CD4-positive, alpha-beta T cell (primary cell): Measurements from ENCODE around the gene PTPRD. TPM values are rescaled to one million over a fixed set of nuclear protein-coding genes. Genes with fewer than 3 reads are reported as not detected.

Experiments used
- ATAC-seq: fragments of 200-7000 bp; cut with Tn5 transposase; one replicate; pipeline ENCODE4 v1.10.0; 2022; ENCODE audit warnings: mild to moderate bottlenecking; ENCODE audit not compliant: poor library complexity
- CTCF ChIA-PET: fragments of 350-600 bp; sonication (Branson Sonifier 250); formaldehyde crosslinking; loops from one replicate; lab custom pipeline; 2021; ENCODE audit warnings: antibody characterized with exemption, inconsistent platforms; lab: Charles Lee
- POLR2A ChIA-PET: fragments of 350-600 bp; sonication (Branson Sonifier 250); formaldehyde crosslinking; loops from one replicate; lab custom pipeline; 2021; ENCODE audit warnings: antibody characterized with exemption, inconsistent platforms; lab: Charles Lee
- DNase-seq, 14 experiments: peaks; one replicate each; pipeline ENCODE4 v3.0.0-alpha.2; 2013 to 2020; ENCODE audit warnings: mixed read lengths in 2 of 14
- H3K27ac ChIP-seq, 2 donors: one replicate each; pipeline versions ENCODE4 v1.5.1 to v1.7.0; 2013; ENCODE audit warnings: low read length in 2 of 2, low read depth in 1 of 2, mild to moderate bottlenecking in 1 of 2
- H3K27me3 ChIP-seq, 2 experiments: 1 replicate in 1 of 2; 2 replicates in 1 of 2; pipeline versions ENCODE4 v1.6.1 to v1.7.0; 2013; ENCODE audit warnings: low read length in 2 of 2, control low read depth in 1 of 2, mild to moderate bottlenecking in 1 of 2, moderate library complexity in 1 of 2; ENCODE audit not compliant: insufficient read depth in 2 of 2, control insufficient read depth in 1 of 2
- H3K36me3 ChIP-seq: one replicate; pipeline ENCODE4 v1.6.1; 2013; ENCODE audit warnings: low read length, control low read depth; ENCODE audit not compliant: insufficient read depth
- H3K4me1 ChIP-seq: one replicate; pipeline ENCODE4 v1.6.1; 2013; ENCODE audit warnings: low read length, control low read depth; ENCODE audit not compliant: insufficient read depth
- H3K4me3 ChIP-seq: one replicate; pipeline ENCODE4 v1.5.1; 2013; ENCODE audit warnings: mild to moderate bottlenecking, low read length, moderate library complexity
- H3K9me3 ChIP-seq, 2 experiments: 1 replicate in 1 of 2; 2 replicates in 1 of 2; pipeline versions ENCODE4 v1.6.1 to v1.7.0; 2013; ENCODE audit warnings: low read length in 2 of 2, mild to moderate bottlenecking in 2 of 2, control low read depth in 1 of 2, moderate library complexity in 1 of 2; ENCODE audit not compliant: control insufficient read depth in 1 of 2, insufficient read depth in 1 of 2
- H3K27ac Mint-ChIP-seq: one replicate; pipeline ENCODE4 v1.8.0; 2020; ENCODE audit warnings: mixed read lengths
- H3K27me3 Mint-ChIP-seq: one replicate; pipeline ENCODE4 v1.8.0; 2021; ENCODE audit warnings: mixed read lengths
- H3K36me3 Mint-ChIP-seq: one replicate; pipeline ENCODE4 v1.8.0; 2021; ENCODE audit warnings: low read depth, mixed read lengths
- H3K4me1 Mint-ChIP-seq: one replicate; pipeline ENCODE4 v1.8.0; 2021; ENCODE audit warnings: low read depth, mixed read lengths
- H3K4me3 Mint-ChIP-seq: one replicate; pipeline ENCODE4 v1.8.0; 2020; ENCODE audit warnings: mild to moderate bottlenecking, mixed read lengths
- H3K9me3 Mint-ChIP-seq: one replicate; pipeline ENCODE4 v1.8.0; 2020; ENCODE audit warnings: mixed read lengths
- intact Hi-C, 2 experiments: fragments of 100-400 bp; cut with DNase I in 1 of 2; cut with micrococcal nuclease in 1 of 2; formaldehyde crosslinking; loops; one replicate each; pipeline versions ENCODE4 v1.15.1 to v1.9.0; 2023 to 2025; cut with DNase I, micrococcal nuclease
- total RNA-seq, 174 experiments: library from RNA in 2 of 174; stranded (reverse) in 2 of 174; gene quantifications; one replicate each; pipeline ENCODE4 v1.2.3 and lab custom pipeline; 2021 to 2026
- TF ChIP-seq, protein P1 (sequence below): fragments of 200-600 bp; IDR thresholded peaks from one replicate; pipeline ENCODE4 v1.8.0; 2022; ENCODE audit warnings: antibody characterized with exemption, mild to moderate bottlenecking

The PTPRD gene
- total RNA-seq, 2 experiments from 2014 or later = not detected

DNA sequence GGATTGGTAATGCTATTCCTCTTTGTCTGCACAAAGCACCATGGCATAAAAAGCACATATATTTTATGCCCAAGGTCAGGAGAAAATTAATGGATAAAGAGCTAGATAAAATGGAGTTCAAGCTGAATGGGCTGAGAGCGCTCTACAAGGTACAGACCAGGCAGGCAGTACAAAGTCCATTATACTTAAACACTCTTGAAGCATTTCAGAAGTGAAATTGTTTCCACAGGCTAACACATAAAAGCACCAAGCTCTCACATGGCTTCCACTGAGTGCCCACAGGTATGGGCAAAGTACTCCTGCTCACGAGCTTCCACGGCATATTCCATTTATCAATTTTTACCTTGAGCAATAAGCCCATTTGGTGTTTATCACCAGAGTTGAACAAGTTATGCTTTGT is 2042.0 kb downstream of the PTPRD start:
- TF ChIP-seq, protein P1, sequence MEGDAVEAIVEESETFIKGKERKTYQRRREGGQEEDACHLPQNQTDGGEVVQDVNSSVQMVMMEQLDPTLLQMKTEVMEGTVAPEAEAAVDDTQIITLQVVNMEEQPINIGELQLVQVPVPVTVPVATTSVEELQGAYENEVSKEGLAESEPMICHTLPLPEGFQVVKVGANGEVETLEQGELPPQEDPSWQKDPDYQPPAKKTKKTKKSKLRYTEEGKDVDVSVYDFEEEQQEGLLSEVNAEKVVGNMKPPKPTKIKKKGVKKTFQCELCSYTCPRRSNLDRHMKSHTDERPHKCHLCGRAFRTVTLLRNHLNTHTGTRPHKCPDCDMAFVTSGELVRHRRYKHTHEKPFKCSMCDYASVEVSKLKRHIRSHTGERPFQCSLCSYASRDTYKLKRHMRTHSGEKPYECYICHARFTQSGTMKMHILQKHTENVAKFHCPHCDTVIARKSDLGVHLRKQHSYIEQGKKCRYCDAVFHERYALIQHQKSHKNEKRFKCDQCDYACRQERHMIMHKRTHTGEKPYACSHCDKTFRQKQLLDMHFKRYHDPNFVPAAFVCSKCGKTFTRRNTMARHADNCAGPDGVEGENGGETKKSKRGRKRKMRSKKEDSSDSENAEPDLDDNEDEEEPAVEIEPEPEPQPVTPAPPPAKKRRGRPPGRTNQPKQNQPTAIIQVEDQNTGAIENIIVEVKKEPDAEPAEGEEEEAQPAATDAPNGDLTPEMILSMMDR = no peak
- H3K9me3 ChIP-seq = no peaks in the 10 kb centered on the region
- CTCF ChIA-PET = interaction anchor here (1.2 kb wide), 1 partner anchor 11 kb away, joined by 3 read pairs; no protein-coding TSS in a partner anchor
- DNase-seq (no peak), ATAC-seq (no peak)
- intact Hi-C loops = no loop called here
- no peaks in the 10 kb centered on the region for H3K36me3 ChIP-seq
- no peaks in the 10 kb centered on the region for H3K27me3 ChIP-seq
- no peak overlapping the region for H3K27ac ChIP-seq
- no peaks in the 10 kb centered on the region for H3K4me1 ChIP-seq
- H3K4me3 ChIP-seq = no peak overlapping the region
- H3K9me3 Mint-ChIP-seq = no peaks in the 10 kb centered on the region
- H3K4me1 Mint-ChIP-seq = no peaks in the 10 kb centered on the region
- no peak overlapping the region for H3K4me3 Mint-ChIP-seq
- POLR2A ChIA-PET = no interaction called here
- H3K27ac Mint-ChIP-seq = no peak overlapping the region
- H3K27me3 Mint-ChIP-seq = no peaks in the 10 kb centered on the region
- no peaks in the 10 kb centered on the region for H3K36me3 Mint-ChIP-seq

DNA sequence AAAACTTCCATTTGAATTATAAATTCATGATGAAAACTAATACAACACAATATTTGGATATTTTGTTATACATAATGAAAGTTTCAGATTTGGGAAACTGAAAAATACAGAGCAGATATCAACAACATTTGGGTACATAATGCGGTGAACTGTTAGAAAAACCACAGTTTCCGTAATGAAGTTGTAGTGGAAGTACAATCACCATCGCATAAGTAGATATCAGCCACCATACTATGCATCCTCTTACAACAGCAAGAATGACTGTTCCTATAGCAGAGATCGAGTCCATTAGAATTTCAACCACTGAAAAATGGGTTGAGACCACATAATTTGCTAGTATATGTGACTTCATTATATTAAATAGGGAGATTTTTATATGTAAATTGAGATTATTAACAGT is 2043.0 kb downstream of the PTPRD start:
- Mint-ChIP-seq H3K4me1 (peaks cover 4% of the 10 kb centered on the region), H3K36me3 (no peaks in the 10 kb centered on the region), H3K27ac (no peak overlapping the region), H3K4me3 (no peak overlapping the region), H3K27me3 (no peaks in the 10 kb centered on the region), H3K9me3 (no peaks in the 10 kb centered on the region)
- Histone ChIP-seq H3K4me3 (no peak overlapping the region), H3K4me1 (no peaks in the 10 kb centered on the region), H3K27me3 (no peaks in the 10 kb centered on the region), H3K9me3 (no peaks in the 10 kb centered on the region), H3K36me3 (no peaks in the 10 kb centered on the region), H3K27ac (no peak overlapping the region)
- ChIA-PET CTCF (no interaction called here), POLR2A (no interaction called here)
- TF ChIP-seq, protein P1 = no peak
- intact Hi-C loops = no loop called here
- DNase-seq (peak in 1 of 14 experiments; percentile 4), ATAC-seq (no peak)

DNA sequence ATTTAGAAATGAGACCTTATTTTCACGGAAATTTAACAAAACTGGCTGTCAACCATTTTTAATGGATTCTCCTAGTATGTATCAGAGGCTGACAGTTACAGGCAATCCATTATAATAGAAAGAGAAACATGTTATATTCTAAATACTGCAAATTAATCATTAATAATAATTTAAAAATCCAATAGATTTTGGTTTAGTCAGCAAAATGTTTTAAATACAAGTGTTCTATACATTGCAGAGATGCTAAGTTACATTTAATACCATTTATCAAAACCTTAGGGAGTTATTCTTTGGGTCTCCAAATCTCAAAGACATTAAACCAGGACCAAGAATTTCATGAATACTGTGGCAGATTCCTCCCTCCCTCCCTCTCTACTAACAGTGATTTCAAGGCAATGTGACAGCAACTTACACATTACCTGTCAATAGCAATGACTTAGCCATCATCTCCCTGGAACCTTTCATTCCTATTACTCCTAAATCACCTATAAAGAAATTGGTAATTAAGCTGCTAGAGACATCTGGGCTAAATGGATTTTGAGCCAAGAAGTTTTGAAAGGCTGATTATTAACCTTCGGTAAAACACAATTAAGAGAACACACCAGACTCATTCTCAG is 2044.7 kb downstream of the PTPRD start:
- Mint-ChIP-seq H3K27ac (no peak overlapping the region), H3K36me3 (no peaks in the 10 kb centered on the region), H3K4me3 (no peak overlapping the region), H3K27me3 (no peaks in the 10 kb centered on the region), H3K4me1 (peaks cover 6% of the 10 kb centered on the region), H3K9me3 (no peaks in the 10 kb centered on the region)
- Histone ChIP-seq H3K4me1 (no peaks in the 10 kb centered on the region), H3K9me3 (no peaks in the 10 kb centered on the region), H3K4me3 (no peak overlapping the region), H3K36me3 (no peaks in the 10 kb centered on the region), H3K27ac (no peak overlapping the region), H3K27me3 (no peaks in the 10 kb centered on the region)
- ATAC-seq = no peak
- intact Hi-C loops = no loop called here
- ChIA-PET POLR2A (no interaction called here), CTCF (no interaction called here)
- TF ChIP-seq, protein P1 = no peak
- no peak for DNase-seq
